Osteoblast (primary cell): ENCODE measurements around the gene B4GALT3. TPM values are rescaled to one million over a fixed set of nuclear protein-coding genes. Genes with fewer than 3 reads are reported as not detected.

Experiments
- DNase-seq: peaks from one replicate; pipeline ENCODE4 v3.0.0; 2011; ENCODE audit warnings: low spot score, mixed read lengths; ENCODE audit not compliant: insufficient read length; ENCODE audit errors: missing footprints
- H2AFZ ChIP-seq: 2 replicates; pipeline ENCODE4 v1.6.0; 2011; ENCODE audit warnings: mild to moderate bottlenecking, low read length
- H3K27ac ChIP-seq: 2 replicates; pipeline ENCODE4 v1.5.1; 2011; ENCODE audit warnings: mild to moderate bottlenecking, low read depth, low read length, moderate library complexity
- H3K27me3 ChIP-seq: 2 replicates; pipeline ENCODE4 v1.6.0; 2012; ENCODE audit warnings: mild to moderate bottlenecking, control low read depth, inconsistent platforms, low read length, moderate library complexity; ENCODE audit not compliant: insufficient read depth
- H3K36me3 ChIP-seq: 2 replicates; pipeline ENCODE4 v1.5.1; 2011; ENCODE audit warnings: mild to moderate bottlenecking, low read length, control low read depth, moderate library complexity; ENCODE audit not compliant: insufficient read depth
- H3K4me1 ChIP-seq: 2 replicates; pipeline ENCODE4 v1.5.1; 2011; ENCODE audit warnings: mild to moderate bottlenecking, low read length, control low read depth, moderate library complexity; ENCODE audit not compliant: insufficient read depth
- H3K4me2 ChIP-seq: 2 replicates; pipeline ENCODE4 v1.6.0; 2011; ENCODE audit warnings: mild to moderate bottlenecking, low read length; ENCODE audit not compliant: insufficient read depth
- H3K4me3 ChIP-seq: fragments of 200-600 bp; sonication (generic); 3 replicates; pipeline ENCODE4 v1.5.1; 2012; ENCODE audit warnings: mild to moderate bottlenecking, low read length, inconsistent platforms; ENCODE audit not compliant: insufficient read depth
- H3K79me2 ChIP-seq: 2 replicates; pipeline ENCODE4 v1.6.0; 2012; ENCODE audit warnings: mild to moderate bottlenecking, low read length, control low read depth, inconsistent platforms; ENCODE audit not compliant: insufficient read depth
- H3K9me3 ChIP-seq: 2 replicates; pipeline ENCODE4 v1.5.1; 2011; ENCODE audit warnings: low read depth, low read length, control low read depth
- H4K20me1 ChIP-seq: 2 replicates; pipeline ENCODE4 v1.6.0; 2012; ENCODE audit warnings: mild to moderate bottlenecking, low read length, control low read depth; ENCODE audit not compliant: insufficient read depth
- total RNA-seq: library from RNA; depleted of rRNA; stranded (reverse); fragments of >200 nt; gene quantifications from 2 replicates; pipeline ENCODE4 v1.2.3, GENCODE V29; 2012
- TF ChIP-seq, protein P1 (sequence below): IDR thresholded peaks from 2 replicates; pipeline ENCODE4 v1.5.1; 2011; ENCODE audit warnings: mild to moderate bottlenecking, low read depth, low read length, moderate library complexity; ENCODE audit errors: extremely low read depth

Gene B4GALT3
- total RNA-seq, 1 donor = 18.5 TPM

DNA sequence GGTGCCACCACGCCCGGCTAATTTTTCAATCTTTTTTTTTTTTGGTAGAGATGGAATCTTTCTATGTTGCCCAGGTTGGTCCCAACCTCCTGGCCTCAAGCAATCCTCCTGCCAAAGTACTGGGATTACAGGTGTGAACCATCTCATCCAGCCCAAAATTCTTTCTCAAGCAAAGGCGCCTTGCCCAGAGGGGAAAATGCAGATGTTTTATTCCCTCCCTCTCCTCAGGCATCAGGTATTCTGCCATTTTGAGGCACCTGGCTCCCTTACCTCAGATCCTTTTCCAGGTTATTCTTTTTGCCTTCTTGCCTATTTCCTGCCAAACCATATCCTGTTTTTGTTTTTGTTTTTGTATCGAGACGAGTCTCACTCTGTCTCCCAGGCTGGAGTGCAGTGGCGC, 11.1 kb upstream of the B4GALT3 start:
- no peaks in the 10 kb centered on the region for H3K9me3 ChIP-seq
- H3K79me2 ChIP-seq = no peaks in the 10 kb centered on the region
- H3K4me2 ChIP-seq = no peak overlapping the region
- peaks cover 15% of the 10 kb centered on the region for H3K4me1 ChIP-seq
- TF ChIP-seq, protein P1, sequence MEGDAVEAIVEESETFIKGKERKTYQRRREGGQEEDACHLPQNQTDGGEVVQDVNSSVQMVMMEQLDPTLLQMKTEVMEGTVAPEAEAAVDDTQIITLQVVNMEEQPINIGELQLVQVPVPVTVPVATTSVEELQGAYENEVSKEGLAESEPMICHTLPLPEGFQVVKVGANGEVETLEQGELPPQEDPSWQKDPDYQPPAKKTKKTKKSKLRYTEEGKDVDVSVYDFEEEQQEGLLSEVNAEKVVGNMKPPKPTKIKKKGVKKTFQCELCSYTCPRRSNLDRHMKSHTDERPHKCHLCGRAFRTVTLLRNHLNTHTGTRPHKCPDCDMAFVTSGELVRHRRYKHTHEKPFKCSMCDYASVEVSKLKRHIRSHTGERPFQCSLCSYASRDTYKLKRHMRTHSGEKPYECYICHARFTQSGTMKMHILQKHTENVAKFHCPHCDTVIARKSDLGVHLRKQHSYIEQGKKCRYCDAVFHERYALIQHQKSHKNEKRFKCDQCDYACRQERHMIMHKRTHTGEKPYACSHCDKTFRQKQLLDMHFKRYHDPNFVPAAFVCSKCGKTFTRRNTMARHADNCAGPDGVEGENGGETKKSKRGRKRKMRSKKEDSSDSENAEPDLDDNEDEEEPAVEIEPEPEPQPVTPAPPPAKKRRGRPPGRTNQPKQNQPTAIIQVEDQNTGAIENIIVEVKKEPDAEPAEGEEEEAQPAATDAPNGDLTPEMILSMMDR = no peak
- no peak for DNase-seq
- no peaks in the 10 kb centered on the region for H4K20me1 ChIP-seq
- no peak overlapping the region for H3K4me3 ChIP-seq
- H3K27me3 ChIP-seq = no peaks in the 10 kb centered on the region
- H3K27ac ChIP-seq = no peak overlapping the region
- H3K36me3 ChIP-seq = peaks cover 17% of the 10 kb centered on the region
- no peak overlapping the region for H2AFZ ChIP-seq

DNA sequence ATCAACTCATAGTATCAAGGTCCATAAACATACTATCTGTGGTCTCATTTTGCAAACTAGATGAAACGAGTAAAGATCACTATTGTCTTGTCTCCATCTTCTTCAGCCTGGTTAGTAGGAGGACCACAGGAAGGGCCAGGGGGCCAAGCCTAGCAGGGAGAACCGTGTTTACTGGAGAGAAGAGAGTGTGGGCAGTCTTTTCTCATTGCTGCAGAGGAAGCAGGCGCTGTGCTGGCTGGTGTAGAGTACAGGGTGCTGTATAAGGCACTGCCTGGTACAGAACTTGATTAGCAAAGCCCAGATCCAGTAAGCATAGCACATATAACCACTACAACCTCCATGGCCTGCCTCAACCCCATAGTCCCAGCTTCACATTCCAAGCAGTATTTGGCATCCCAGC, 10.0 kb upstream of the B4GALT3 start:
- Histone ChIP-seq H3K4me2 (no peak overlapping the region), H4K20me1 (no peaks in the 10 kb centered on the region), H3K27ac (no peak overlapping the region), H3K27me3 (no peaks in the 10 kb centered on the region), H3K4me1 (peaks cover 17% of the 10 kb centered on the region), H3K4me3 (no peak overlapping the region), H3K9me3 (no peaks in the 10 kb centered on the region), H3K36me3 (peaks cover 15% of the 10 kb centered on the region), H3K79me2 (no peaks in the 10 kb centered on the region), H2AFZ (no peak overlapping the region)
- no peak for DNase-seq
- TF ChIP-seq, protein P1 = no peak

DNA sequence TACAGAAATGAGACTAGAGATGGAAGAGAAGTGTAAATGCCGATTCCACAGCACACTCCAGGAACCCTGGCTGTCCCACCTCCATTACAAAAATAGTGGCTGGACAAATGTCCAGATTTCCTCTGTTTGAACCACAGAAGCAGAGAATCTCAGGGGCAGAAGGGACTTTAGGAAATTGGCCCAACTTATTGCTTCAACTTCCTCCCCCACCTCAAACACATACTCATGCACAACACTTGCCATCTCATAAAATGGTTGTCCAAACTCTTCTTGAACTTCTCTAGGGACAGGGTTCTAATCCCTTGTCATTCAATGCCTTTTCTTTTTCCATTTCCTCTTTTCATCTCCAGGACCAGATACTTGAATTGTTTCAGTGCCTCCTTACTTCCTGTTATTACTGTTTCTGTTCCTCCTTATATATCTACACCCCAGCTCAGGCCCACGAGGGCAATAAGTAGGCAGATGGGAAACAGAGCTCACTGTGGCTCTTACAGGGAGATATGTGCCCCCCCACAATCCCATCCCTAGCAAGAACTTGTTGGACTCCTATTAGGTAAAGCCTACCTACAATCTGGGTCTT, 8.5 kb upstream of the B4GALT3 start:
- peak overlapping the region; percentile 12 for H3K4me3 ChIP-seq
- peaks cover under 1% of the 10 kb centered on the region for H3K36me3 ChIP-seq
- H3K27ac ChIP-seq = peak overlapping the region; percentile 53
- TF ChIP-seq, protein P1 = no peak
- no peaks in the 10 kb centered on the region for H4K20me1 ChIP-seq
- no peak for DNase-seq
- H3K27me3 ChIP-seq = no peaks in the 10 kb centered on the region
- peaks cover 21% of the 10 kb centered on the region for H3K4me1 ChIP-seq
- H3K79me2 ChIP-seq = no peaks in the 10 kb centered on the region
- H3K9me3 ChIP-seq = no peaks in the 10 kb centered on the region
- H3K4me2 ChIP-seq = peak overlapping the region; percentile 72
- peak overlapping the region; percentile 84 for H2AFZ ChIP-seq

DNA sequence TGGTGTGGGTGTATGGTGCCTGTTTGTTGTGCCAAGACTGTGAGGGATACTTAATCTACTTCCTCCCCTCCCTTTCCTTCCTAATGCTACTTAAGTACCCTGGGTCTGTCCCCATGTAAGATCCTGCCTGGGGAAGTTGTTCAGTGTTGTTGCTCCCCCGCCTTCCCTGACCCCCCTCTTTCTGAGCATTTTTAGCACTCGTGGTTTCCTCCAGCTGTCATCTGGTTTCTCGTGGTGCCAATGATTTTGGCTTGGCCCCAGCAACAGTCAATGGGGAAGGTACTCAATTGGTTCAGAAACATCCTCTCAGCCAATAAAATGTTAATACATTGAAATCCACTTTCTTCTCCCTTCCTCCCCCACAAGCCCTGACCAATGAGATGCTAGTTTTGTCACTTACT, 8.0 kb upstream of the B4GALT3 start:
- no peaks in the 10 kb centered on the region for H3K79me2 ChIP-seq
- peaks cover 21% of the 10 kb centered on the region for H3K4me1 ChIP-seq
- H3K9me3 ChIP-seq = no peaks in the 10 kb centered on the region
- H3K27me3 ChIP-seq = no peaks in the 10 kb centered on the region
- TF ChIP-seq, protein P1 = no peak
- peak overlapping the region; percentile 53 for H3K27ac ChIP-seq
- peak overlapping the region; percentile 72 for H3K4me2 ChIP-seq
- peak overlapping the region; percentile 84 for H2AFZ ChIP-seq
- peak; percentile 93 for DNase-seq
- peak overlapping the region; percentile 48 for H3K4me3 ChIP-seq
- no peaks in the 10 kb centered on the region for H3K36me3 ChIP-seq
- no peaks in the 10 kb centered on the region for H4K20me1 ChIP-seq
